SIG-M5 (cell line): ENCODE results near the gene FOXB2.
"Not testable (repeated sequence)": the region's sequence is repeated elsewhere in the genome, so short reads cannot be mapped to it uniquely, and the experiment has no call there.

Experiments used
- DNase-seq: peaks from one replicate; lab custom pipeline; 2025; lab: John Stamatoyannopoulos, UW

Gene FOXB2

GRCh38 chr9:77019236-77019925 is at the start of gene FOXB2:
Gene FOXB2, plus strand, starts transcription at chr9:77019655. Its CDS starts 0 bp downstream, at chr9:77019655.
- no peak for DNase-seq

GRCh38 chr9:76969716-76970115 is 49.7 kb upstream of the FOXB2 start:
- DNase-seq: no peak

- DNase-seq: not testable (repeated sequence)
These were observed 40.6 kb upstream of the FOXB2 start for GRCh38 chr9:76978831-76979230.

GRCh38 chr9:76980566-76980965 is 38.9 kb upstream of the FOXB2 start:
- no peak for DNase-seq

GRCh38 chr9:76984486-76984885 is 35.0 kb upstream of the FOXB2 start:
- DNase-seq: no peak

DNA sequence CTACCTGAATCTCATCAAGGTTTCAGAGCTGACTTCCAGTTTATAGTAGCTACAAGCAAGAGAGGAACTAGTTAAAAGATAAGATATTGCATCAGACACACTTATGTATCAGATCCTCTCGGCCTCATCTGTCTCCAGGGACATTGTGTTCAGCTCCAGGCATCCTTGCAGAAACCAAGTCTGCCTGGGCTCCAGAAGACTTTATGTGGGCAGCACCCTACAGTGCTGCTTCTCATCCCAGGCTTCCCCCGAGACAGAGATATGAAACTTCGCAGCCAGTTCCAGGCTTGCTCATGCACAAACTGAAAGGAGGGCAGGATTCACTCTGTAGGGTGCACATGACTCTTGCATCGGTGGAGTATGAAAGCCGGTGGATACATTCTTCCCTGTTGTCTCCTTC is 33.9 kb upstream of the FOXB2 start:
- no peak for DNase-seq

GRCh38 chr9:76987594-76988200 is 31.8 kb upstream of the FOXB2 start:
- DNase-seq: no peak

DNA sequence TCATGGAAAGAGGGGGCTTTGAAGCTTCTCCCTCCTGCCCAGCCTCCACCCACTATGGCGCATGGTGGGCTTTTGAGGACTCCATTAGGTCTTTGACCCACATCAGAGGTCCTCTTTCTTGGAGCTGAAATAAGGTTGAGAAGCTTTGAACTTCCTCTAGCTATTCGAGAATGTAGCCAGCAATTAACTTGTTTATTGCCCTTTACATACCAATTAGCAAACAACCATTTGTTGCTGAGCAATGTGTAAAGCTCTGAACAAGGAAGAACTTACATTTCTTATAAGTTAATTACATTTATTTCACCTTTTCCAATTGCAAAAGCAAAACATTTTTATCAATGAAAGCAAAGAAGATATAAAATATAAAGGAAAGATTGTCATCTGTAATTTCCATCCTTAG is 30.5 kb upstream of the FOXB2 start:
- DNase-seq: no peak

- no peak for DNase-seq
These were observed 30.0 kb upstream of the FOXB2 start for GRCh38 chr9:76989501-76989900.

- DNase-seq: no peak
These were observed 22.8 kb upstream of the FOXB2 start for GRCh38 chr9:76996700-76997099.

- no peak for DNase-seq
These were observed 20.2 kb upstream of the FOXB2 start for GRCh38 chr9:76999261-76999660.

GRCh38 chr9:77000330-77000729 is 19.1 kb upstream of the FOXB2 start:
- DNase-seq: no peak

GRCh38 chr9:77003366-77003765 is 16.1 kb upstream of the FOXB2 start:
- no peak for DNase-seq

GRCh38 chr9:77005216-77005615 is 14.2 kb upstream of the FOXB2 start:
- no peak for DNase-seq

- DNase-seq: no peak
These were observed 8.9 kb upstream of the FOXB2 start for GRCh38 chr9:77010527-77010926.

DNA sequence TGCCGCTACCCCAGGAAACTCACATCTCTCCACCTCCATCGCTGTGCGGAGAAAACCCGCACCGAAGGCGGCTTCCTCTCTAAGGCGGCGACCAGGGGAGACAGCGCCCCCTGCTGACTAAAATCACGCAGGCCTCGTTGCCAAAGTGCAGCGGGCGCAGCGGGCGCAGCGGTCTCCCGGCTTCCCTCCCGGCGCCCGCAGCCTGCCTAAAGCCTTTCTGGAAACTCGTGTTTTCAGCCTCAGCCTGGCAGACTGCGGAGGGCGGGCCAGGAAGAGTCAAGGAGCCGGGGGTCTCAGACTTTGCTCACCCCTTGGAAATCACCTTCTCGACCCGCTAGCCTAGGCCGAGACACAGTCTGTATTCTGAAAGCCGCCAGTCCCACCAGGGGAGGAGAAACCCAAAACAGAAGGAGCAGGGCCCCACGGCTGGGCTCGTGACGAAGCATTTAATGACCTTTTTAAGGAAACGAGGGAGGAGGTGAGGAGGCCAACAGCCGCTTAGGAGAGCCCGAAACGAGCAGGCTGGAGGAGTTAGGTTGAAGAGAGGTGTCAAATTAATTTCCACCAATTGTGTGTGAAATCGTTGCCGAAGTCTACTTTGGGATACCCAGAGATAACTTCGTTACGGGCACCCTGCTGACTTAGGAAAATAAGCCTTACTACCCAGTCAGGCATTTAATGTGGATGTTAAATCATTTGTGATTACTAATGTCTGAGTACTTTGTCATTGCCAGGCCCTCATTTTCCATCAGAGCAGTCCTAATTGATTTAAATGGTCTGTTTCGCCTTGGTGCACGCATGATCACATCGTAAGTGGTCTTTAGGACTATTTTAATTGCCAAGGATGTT is 7.3 kb upstream of the FOXB2 start:
- no peak for DNase-seq

- no peak for DNase-seq
These were observed 6.1 kb upstream of the FOXB2 start for GRCh38 chr9:77013206-77013931.

DNA sequence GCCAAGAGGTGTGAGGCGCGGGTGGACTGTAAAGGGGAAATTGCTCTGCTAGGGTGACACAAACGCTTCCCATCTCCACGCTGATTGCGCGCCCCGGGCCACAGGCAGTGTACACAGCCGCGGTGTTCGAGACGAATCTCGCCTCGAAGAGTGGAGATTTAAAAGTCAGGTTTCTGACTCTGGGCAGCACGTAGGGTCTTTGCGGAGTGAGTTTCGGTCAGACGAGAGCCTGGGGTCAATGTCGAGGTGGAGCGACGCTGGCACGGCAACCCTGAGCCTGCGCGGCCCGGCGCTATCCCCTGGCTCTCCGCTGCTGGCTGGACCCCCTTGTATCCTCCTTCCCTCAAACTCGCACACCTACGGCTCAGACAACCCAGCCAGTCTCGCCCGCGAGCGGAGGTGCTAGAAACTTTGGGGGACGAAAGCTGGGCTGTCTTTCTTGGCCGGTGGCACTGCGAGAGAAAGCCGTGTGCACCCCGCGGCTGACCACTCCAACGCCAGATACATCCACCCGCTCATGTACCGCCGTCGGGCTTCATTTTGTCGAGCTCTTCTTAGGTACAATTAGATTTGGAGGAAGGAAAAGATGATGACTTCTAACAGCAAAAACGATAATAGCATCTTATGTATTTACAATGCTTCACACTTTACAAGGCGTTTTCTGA is 5.4 kb upstream of the FOXB2 start:
- no peak for DNase-seq

GRCh38 chr9:77014597-77015263 is 4.7 kb upstream of the FOXB2 start:
- no peak for DNase-seq

DNA sequence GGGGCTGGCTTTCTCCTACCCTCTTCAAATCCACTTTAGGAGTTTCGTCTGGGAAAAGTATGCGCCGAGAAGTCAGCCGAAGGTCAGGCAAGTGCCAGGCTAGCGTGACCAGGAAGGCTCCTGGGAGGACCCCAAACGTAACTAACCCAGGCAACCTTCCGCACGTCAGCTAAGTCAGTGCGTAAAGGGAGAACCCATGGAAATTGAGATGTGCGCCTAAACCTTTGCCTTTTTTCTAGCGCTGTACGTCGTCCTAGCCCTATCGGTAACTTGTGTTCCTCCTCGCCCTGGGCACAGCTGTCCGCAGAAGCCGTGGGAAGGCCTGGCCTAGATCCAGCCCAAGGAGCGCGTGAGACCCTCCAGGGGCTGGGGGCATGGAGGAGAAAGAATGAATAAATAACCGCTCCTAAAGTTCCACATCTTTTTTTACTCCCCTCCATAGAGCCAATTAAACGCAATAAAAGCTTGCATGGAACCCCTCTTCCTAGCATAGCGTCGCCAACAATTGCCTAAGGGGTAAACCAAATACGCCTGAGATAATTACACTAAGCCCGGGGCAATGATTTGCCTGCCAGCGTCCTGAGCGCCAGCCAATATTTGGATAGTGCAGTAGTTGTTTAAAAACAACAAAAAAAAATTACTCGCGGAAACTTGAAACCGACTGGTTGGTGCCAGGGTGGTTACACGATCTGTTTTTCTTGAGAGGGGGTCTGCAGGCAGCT is 4.0 kb upstream of the FOXB2 start:
- no peak for DNase-seq

GRCh38 chr9:77016121-77016525 is 3.3 kb upstream of the FOXB2 start:
- no peak for DNase-seq
